Activated CD4-positive, alpha-beta memory T cell treated with anti-CD3 and anti-CD28 coated beads for 36 hours (primary cell): Measurements from ENCODE around the gene SLC35G6. TPM values are rescaled to one million over a fixed set of nuclear protein-coding genes. Genes with fewer than 3 reads are reported as not detected.

Experiments
- CTCF ChIA-PET: fragments of 350-600 bp; sonication (Branson Sonifier 250); formaldehyde crosslinking; loops from one replicate; lab custom pipeline; 2021; ENCODE audit warnings: antibody characterized with exemption, inconsistent platforms; lab: Charles Lee
- POLR2A ChIA-PET: fragments of 350-600 bp; sonication (Branson Sonifier 250); formaldehyde crosslinking; loops from one replicate; lab custom pipeline; 2021; ENCODE audit warnings: antibody characterized with exemption; lab: Charles Lee
- DNase-seq: peaks from one replicate; pipeline ENCODE4 v3.0.0-alpha.2; 2020
- H3K27ac Mint-ChIP-seq: one replicate; pipeline ENCODE4 v1.8.0; 2021; ENCODE audit warnings: mixed read lengths
- H3K27me3 Mint-ChIP-seq: one replicate; pipeline ENCODE4 v1.8.0; 2021; ENCODE audit warnings: mixed read lengths
- H3K36me3 Mint-ChIP-seq: one replicate; pipeline ENCODE4 v1.8.0; 2021; ENCODE audit warnings: mixed read lengths
- H3K4me1 Mint-ChIP-seq: one replicate; pipeline ENCODE4 v1.8.0; 2021; ENCODE audit warnings: low read depth, mixed read lengths
- H3K4me3 Mint-ChIP-seq: one replicate; pipeline ENCODE4 v1.8.0; 2021; ENCODE audit warnings: mild to moderate bottlenecking, mixed read lengths
- H3K9me3 Mint-ChIP-seq: one replicate; pipeline ENCODE4 v1.8.0; 2021; ENCODE audit warnings: mixed read lengths
- intact Hi-C: fragments of 100-400 bp; cut with micrococcal nuclease; formaldehyde crosslinking; loops from one replicate; pipeline ENCODE4 v1.15.1; 2023
- total RNA-seq, 2 experiments: library from RNA; stranded (reverse); gene quantifications; one replicate each; pipeline ENCODE4 v1.2.3, GENCODE V29; 2021

Gene SLC35G6
- total RNA-seq, 2 experiments from 2014 or later = not detected

DNA sequence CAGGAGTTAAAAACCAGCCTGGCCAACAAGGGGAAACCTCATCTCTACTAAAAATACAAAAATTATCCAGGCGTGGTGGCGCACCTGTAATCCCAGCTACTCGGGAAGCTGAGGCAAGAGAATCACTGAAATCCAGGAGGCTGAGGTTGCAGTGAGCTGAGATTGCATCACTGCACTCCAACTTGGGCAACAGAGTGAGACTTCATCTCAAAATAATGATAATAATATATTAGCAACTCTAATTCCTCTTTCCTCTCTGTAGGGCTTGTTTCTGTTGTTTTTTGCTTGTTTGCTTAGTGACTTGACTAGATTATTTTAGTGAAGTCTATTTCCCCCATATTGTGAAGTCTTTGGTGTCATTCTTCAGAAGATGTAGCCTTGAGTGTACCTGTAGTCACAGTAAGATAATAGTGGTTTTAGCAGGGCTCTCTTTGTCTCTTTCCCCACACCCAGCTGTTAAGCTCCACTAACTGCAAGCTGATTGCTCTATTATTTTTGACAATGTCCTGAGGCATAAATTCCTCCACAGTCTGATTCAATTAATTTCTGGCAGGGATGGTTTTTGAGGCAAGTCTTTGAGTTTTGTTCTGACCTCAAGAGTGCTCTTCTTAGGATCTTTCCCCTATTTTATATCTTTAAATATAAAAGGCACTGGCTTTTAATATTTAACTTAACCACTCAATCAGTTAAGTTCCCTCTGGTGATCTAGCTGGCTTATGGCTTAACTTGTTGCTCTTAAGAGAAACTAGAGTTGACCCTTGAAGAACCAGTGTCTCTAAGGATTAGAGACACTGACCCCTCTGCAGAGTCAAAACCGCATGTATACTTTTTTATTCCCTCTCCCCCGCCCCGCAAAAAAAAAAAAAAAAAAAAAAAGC lies 49.0 kb downstream of the SLC35G6 start:
- H3K4me1 Mint-ChIP-seq = no peaks in the 10 kb centered on the region
- H3K36me3 Mint-ChIP-seq = peaks cover 6% of the 10 kb centered on the region
- ChIA-PET POLR2A (no interaction called here), CTCF (interaction anchor here (1.0 to 2.4 kb wide), 2 partner anchors 25 to 30 kb away, joined by 3 to 17 read pairs; partner anchors contain the start of gene SENP3)
- intact Hi-C loops = no loop called here
- H3K4me3 Mint-ChIP-seq = no peak overlapping the region
- no peak overlapping the region for H3K27ac Mint-ChIP-seq
- no peaks in the 10 kb centered on the region for H3K27me3 Mint-ChIP-seq
- no peak for DNase-seq
- H3K9me3 Mint-ChIP-seq = peaks cover 18% of the 10 kb centered on the region

Other genes starting within 250 kb of the SLC35G6 start
- 10 to 100 TPM; 44.7 to 48.2 TPM for gene DVL2, start 246.9 kb upstream of the SLC35G6 start, total RNA-seq
- gene PHF23, start 242.0 kb upstream of the SLC35G6 start, total RNA-seq = 10 to 100 TPM; 24.0 to 28.7 TPM
- 100 to 1,000 TPM; 188 to 199 TPM for gene GABARAP, start 239.0 kb upstream of the SLC35G6 start, total RNA-seq
- 100 to 1,000 TPM; 155 to 164 TPM for gene CTDNEP1, start 229.7 kb upstream of the SLC35G6 start, total RNA-seq
- gene ELP5, start 229.2 kb upstream of the SLC35G6 start, total RNA-seq = 10 to 100 TPM; 49.6 to 52.4 TPM
- gene CLDN7, start 219.0 kb upstream of the SLC35G6 start, total RNA-seq = 1 to 10 TPM; 1.5 to 1.6 TPM
- gene SLC2A4, start 199.7 kb upstream of the SLC35G6 start, total RNA-seq = under 1 TPM; 0.15 to 0.19 TPM
- under 1 TPM; 0.70 to 0.83 TPM for gene YBX2, start 186.8 kb upstream of the SLC35G6 start, total RNA-seq
- 100 to 1,000 TPM; 774 to 776 TPM for gene EIF5A, start 173.8 kb upstream of the SLC35G6 start, total RNA-seq
- 10 to 100 TPM; 34.9 to 38.7 TPM for gene GPS2, start 166.1 kb upstream of the SLC35G6 start, total RNA-seq
- gene NEURL4, start 152.1 kb upstream of the SLC35G6 start, total RNA-seq = 10 to 100 TPM; 26.9 to 29.3 TPM
- gene ACAP1, start 144.9 kb upstream of the SLC35G6 start, total RNA-seq = 100 to 1,000 TPM; 391 to 405 TPM
- 1 to 10 TPM; 2.6 to 2.8 TPM for gene KCTD11, start 129.3 kb upstream of the SLC35G6 start, total RNA-seq
- not detected for gene TMEM95, start 126.3 kb upstream of the SLC35G6 start, total RNA-seq
- gene TNK1, start 100.4 kb upstream of the SLC35G6 start, total RNA-seq = 1 to 10 TPM; 3.7 to 4.4 TPM
- 10 to 100 TPM; 78.2 to 87.0 TPM for gene PLSCR3, start 86.9 kb upstream of the SLC35G6 start, total RNA-seq
- gene TMEM256, start 77.3 kb upstream of the SLC35G6 start, total RNA-seq = 10 to 100 TPM; 87.0 to 88.5 TPM
- 1 to 10 TPM; 9.0 to 9.9 TPM for gene NLGN2, start 73.6 kb upstream of the SLC35G6 start, total RNA-seq
- not detected for gene SPEM1, start 61.1 kb upstream of the SLC35G6 start, total RNA-seq
- not detected for gene SPEM2, start 55.8 kb upstream of the SLC35G6 start, total RNA-seq
- not detected for gene SPEM3, start 52.6 kb upstream of the SLC35G6 start, total RNA-seq
- gene TMEM102, start 46.0 kb upstream of the SLC35G6 start, total RNA-seq = 10 to 100 TPM; 11.4 to 11.6 TPM
- gene FGF11, start 41.9 kb upstream of the SLC35G6 start, total RNA-seq = 1 to 10 TPM; 1.0 to 2.1 TPM
- 1 to 10 TPM; 7.7 to 8.5 TPM for gene CHRNB1, start 36.4 kb upstream of the SLC35G6 start, total RNA-seq
- gene ZBTB4, start 1.8 kb upstream of the SLC35G6 start, total RNA-seq = 10 to 100 TPM; 16.5 to 16.7 TPM
- gene POLR2A, start 2.9 kb downstream of the SLC35G6 start, total RNA-seq = 100 to 1,000 TPM; 180 to 187 TPM
- gene TNFSF12, start 67.6 kb downstream of the SLC35G6 start, total RNA-seq = 10 to 100 TPM; 19.7 to 22.4 TPM
- gene TNFSF13, start 77.3 kb downstream of the SLC35G6 start, total RNA-seq = under 1 TPM; 0.71 to 0.94 TPM
- gene SENP3, start 80.5 kb downstream of the SLC35G6 start, total RNA-seq = 10 to 100 TPM; 50.8 to 53.2 TPM
- 10 to 100 TPM; 31.5 to 34.1 TPM for gene CD68, start 98.2 kb downstream of the SLC35G6 start, total RNA-seq
- gene MPDU1, start 102.4 kb downstream of the SLC35G6 start, total RNA-seq = 10 to 100 TPM; 52.6 to 52.9 TPM
- under 1 TPM in 1 of 2 experiments, not detected in 1; 0.29 TPM for gene SOX15, start 108.6 kb downstream of the SLC35G6 start, total RNA-seq
- gene FXR2, start 133.5 kb downstream of the SLC35G6 start, total RNA-seq = 10 to 100 TPM; 37.5 to 40.1 TPM
- 10 to 100 TPM; 27.4 to 28.2 TPM for gene SAT2, start 146.4 kb downstream of the SLC35G6 start, total RNA-seq
- not detected for gene SHBG, start 148.7 kb downstream of the SLC35G6 start, total RNA-seq
- gene ATP1B2, start 169.5 kb downstream of the SLC35G6 start, total RNA-seq = under 1 TPM; 0.12 to 0.26 TPM
- 100 to 1,000 TPM; 123 to 129 TPM for gene TP53, start 206.0 kb downstream of the SLC35G6 start, total RNA-seq
- gene WRAP53, start 207.0 kb downstream of the SLC35G6 start, total RNA-seq = 10 to 100 TPM; 20.2 to 23.3 TPM
- not detected for gene EFNB3, start 223.8 kb downstream of the SLC35G6 start, total RNA-seq
- gene DNAH2, start 236.3 kb downstream of the SLC35G6 start, total RNA-seq = not detected